Loucy (cell line): ENCODE results near the gene MTX3.

Source experiments
- H2AFZ ChIP-seq: fragments of 200-600 bp; sonication (generic); 2 replicates; pipeline ENCODE4 v1.6.0; 2016; ENCODE audit warnings: antibody characterized with exemption, mild to moderate bottlenecking, low read length, moderate library complexity
- H3F3A ChIP-seq: fragments of 200-600 bp; 2 replicates; pipeline ENCODE4 v1.6.0; 2016; ENCODE audit warnings: antibody characterized with exemption, low read depth, mild to moderate bottlenecking
- H3K27me3 ChIP-seq: fragments of 200-600 bp; sonication (generic); 2 replicates; pipeline ENCODE4 v1.6.1; 2014; ENCODE audit warnings: low read length, mild to moderate bottlenecking; ENCODE audit not compliant: insufficient read depth, poor library complexity, severe bottlenecking
- H3K36me3 ChIP-seq: fragments of 200-600 bp; sonication (generic); 2 replicates; pipeline ENCODE4 v1.6.1; 2016; ENCODE audit warnings: low read length; ENCODE audit not compliant: insufficient read depth
- H3K4me1 ChIP-seq: fragments of 200-600 bp; sonication (generic); 2 replicates; pipeline ENCODE4 v1.5.1; 2014; ENCODE audit warnings: low read length, mild to moderate bottlenecking; ENCODE audit not compliant: insufficient read depth, poor library complexity, severe bottlenecking
- H3K4me2 ChIP-seq: fragments of 200-600 bp; sonication (generic); 2 replicates; pipeline ENCODE4 v1.6.0; 2014; ENCODE audit warnings: antibody characterized with exemption, low read length, low read depth, mild to moderate bottlenecking; ENCODE audit not compliant: poor library complexity, severe bottlenecking
- H3K4me3 ChIP-seq: fragments of 200-600 bp; sonication (generic); 2 replicates; pipeline ENCODE4 v1.5.1; 2014; ENCODE audit warnings: low read length, mild to moderate bottlenecking, mixed read lengths; ENCODE audit not compliant: poor library complexity, severe bottlenecking
- H3K79me2 ChIP-seq: fragments of 200-600 bp; sonication (generic); 2 replicates; pipeline ENCODE4 v1.6.1; 2014; ENCODE audit warnings: low read length; ENCODE audit not compliant: insufficient read depth
- H3K9ac ChIP-seq: fragments of 200-600 bp; sonication (generic); 2 replicates; pipeline ENCODE4 v1.6.0; 2014; ENCODE audit warnings: mild to moderate bottlenecking, low read depth, low read length, moderate library complexity; ENCODE audit not compliant: poor library complexity, severe bottlenecking
- H3K9me2 ChIP-seq: fragments of 200-600 bp; sonication (generic); replicated peaks from 2 replicates; pipeline ENCODE4 v1.6.1; 2016; ENCODE audit warnings: low read depth, low read length, mixed read lengths
- H3K9me3 ChIP-seq: fragments of 200-600 bp; sonication (generic); 2 replicates; pipeline ENCODE4 v1.6.1; 2014; ENCODE audit warnings: mild to moderate bottlenecking, antibody characterized with exemption, low read length, low read depth; ENCODE audit not compliant: insufficient read depth
- H4K20me1 ChIP-seq: fragments of 200-600 bp; sonication (generic); 2 replicates; pipeline ENCODE4 v1.6.0; 2014; ENCODE audit warnings: antibody characterized with exemption, low read length, mild to moderate bottlenecking; ENCODE audit not compliant: insufficient read depth, poor library complexity, severe bottlenecking
- EZH2phosphoT487 ChIP-seq: fragments of 200-600 bp; IDR thresholded peaks from 2 replicates; pipeline ENCODE4 v1.6.1; 2018; ENCODE audit warnings: antibody characterized with exemption, mild to moderate bottlenecking, moderate library complexity, borderline replicate concordance
- TF ChIP-seq, protein P1 (sequence below): fragments of 200-600 bp; sonication (generic); conservative IDR thresholded peaks from 2 replicates; pipeline ENCODE4 v1.5.1; 2014; ENCODE audit warnings: mild to moderate bottlenecking, antibody characterized with exemption, low read length

MTX3 gene

DNA sequence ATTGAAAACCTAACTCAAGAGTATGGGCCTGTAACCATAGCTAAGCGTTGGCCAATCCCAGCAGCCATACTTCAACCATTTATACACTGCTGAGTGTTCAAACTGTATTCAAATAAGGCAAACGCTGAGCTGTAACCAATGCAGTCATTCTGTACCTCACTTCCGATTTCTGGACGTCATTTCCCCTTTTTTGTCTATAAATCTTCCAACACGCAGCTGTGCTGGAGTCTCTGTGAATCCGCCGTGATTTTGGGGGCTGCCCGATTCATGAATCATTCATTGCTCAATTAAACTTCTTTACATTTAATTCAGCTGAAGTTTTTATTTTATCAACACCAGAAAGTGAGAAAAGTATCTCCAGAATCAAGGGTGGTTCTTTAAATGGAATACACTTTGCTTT is 31.7 kb downstream of the MTX3 start:
- no peaks in the 10 kb centered on the region for H3K27me3 ChIP-seq
- no peaks in the 10 kb centered on the region for H3K9me3 ChIP-seq
- H3K4me2 ChIP-seq = no peak overlapping the region

DNA sequence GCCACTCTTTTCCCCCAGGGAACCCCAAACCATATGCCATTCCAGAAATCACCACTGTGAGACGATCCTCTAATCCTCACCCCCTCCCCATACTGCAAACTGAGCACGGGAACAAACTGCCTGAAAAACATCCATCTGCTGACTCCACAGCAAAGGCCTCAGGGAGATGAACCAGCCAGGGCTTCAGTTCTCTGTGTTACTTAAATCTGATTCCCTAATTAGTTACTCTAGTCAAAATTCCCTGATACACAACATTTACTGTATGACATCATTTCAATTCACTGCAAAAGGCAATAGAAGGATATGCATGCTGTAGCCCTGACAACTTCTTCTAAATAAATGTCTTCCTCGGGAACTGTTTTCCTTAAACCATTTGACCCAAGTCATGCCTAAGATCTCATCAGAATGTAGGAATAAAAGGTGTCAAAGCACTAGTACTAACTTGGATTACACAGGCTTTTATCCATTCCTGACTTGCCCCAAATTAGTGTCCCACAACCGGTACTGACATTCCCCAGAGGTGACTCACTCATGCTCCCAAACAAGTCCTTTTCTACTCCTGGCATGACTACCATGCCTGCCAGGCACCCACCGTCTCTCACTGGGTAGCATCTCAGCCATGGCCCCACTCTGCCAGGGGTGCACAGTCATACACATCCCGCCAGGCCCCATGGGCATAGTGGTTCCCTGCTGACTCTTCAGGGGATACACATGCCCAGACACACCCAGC is 35.0 kb downstream of the MTX3 start:
- no peaks in the 10 kb centered on the region for H3K79me2 ChIP-seq
- H3K9me3 ChIP-seq = no peaks in the 10 kb centered on the region
- no peak for TF ChIP-seq EZH2phosphoT487
- TF ChIP-seq, protein P1, sequence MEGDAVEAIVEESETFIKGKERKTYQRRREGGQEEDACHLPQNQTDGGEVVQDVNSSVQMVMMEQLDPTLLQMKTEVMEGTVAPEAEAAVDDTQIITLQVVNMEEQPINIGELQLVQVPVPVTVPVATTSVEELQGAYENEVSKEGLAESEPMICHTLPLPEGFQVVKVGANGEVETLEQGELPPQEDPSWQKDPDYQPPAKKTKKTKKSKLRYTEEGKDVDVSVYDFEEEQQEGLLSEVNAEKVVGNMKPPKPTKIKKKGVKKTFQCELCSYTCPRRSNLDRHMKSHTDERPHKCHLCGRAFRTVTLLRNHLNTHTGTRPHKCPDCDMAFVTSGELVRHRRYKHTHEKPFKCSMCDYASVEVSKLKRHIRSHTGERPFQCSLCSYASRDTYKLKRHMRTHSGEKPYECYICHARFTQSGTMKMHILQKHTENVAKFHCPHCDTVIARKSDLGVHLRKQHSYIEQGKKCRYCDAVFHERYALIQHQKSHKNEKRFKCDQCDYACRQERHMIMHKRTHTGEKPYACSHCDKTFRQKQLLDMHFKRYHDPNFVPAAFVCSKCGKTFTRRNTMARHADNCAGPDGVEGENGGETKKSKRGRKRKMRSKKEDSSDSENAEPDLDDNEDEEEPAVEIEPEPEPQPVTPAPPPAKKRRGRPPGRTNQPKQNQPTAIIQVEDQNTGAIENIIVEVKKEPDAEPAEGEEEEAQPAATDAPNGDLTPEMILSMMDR = no peak
- no peaks in the 10 kb centered on the region for H4K20me1 ChIP-seq
- H3K4me1 ChIP-seq = no peaks in the 10 kb centered on the region
- no peak overlapping the region for H2AFZ ChIP-seq
- H3F3A ChIP-seq = no peaks in the 10 kb centered on the region
- no peak overlapping the region for H3K9ac ChIP-seq
- no peaks in the 10 kb centered on the region for H3K27me3 ChIP-seq
- no peaks in the 10 kb centered on the region for H3K36me3 ChIP-seq
- H3K9me2 ChIP-seq = no peaks in the 10 kb centered on the region
- no peak overlapping the region for H3K4me2 ChIP-seq
- no peak overlapping the region for H3K4me3 ChIP-seq

More for the DNA sequence above, 31.7 kb downstream of the MTX3 start:
- H3K9me2 ChIP-seq = no peaks in the 10 kb centered on the region
- no peaks in the 10 kb centered on the region for H3K36me3 ChIP-seq
- H3K4me3 ChIP-seq = no peak overlapping the region
- H3K79me2 ChIP-seq = no peaks in the 10 kb centered on the region
- TF ChIP-seq EZH2phosphoT487 = no peak
- TF ChIP-seq, protein P1 = no peak
- no peaks in the 10 kb centered on the region for H3F3A ChIP-seq
- H3K9ac ChIP-seq = no peak overlapping the region
- no peak overlapping the region for H2AFZ ChIP-seq
- H4K20me1 ChIP-seq = no peaks in the 10 kb centered on the region
- H3K4me1 ChIP-seq = no peaks in the 10 kb centered on the region

DNA sequence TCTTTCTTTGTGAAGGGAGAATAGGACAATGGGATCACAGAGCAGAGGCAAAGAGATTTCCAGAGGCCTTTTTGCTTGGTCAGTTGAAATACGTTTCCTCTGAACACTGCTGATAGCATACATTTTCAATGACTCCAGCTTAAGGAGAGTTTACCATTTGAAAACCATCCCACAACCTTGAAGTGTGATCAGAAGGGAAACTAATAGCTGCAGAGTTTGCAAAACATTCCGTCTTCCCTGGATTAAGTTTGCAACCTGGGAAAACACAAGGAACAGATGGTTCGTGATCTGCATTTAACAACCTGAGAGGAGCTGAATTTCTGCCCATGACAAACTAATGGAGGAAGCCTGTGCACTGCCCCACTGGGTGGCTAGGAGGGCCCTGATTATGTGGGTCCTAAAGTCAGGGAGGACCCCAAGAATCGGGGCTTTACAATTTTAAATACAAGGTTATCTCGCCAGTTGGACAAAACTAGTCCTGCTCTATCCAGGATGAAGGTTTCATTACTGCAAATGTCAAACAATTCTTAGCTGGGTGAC is 35.6 kb downstream of the MTX3 start:
- Histone ChIP-seq H3K79me2 (no peaks in the 10 kb centered on the region), H3K9ac (no peak overlapping the region), H3K4me1 (no peaks in the 10 kb centered on the region), H3K4me3 (no peak overlapping the region), H3K36me3 (no peaks in the 10 kb centered on the region), H4K20me1 (no peaks in the 10 kb centered on the region), H3K9me3 (no peaks in the 10 kb centered on the region), H2AFZ (no peak overlapping the region), H3F3A (no peaks in the 10 kb centered on the region), H3K9me2 (no peaks in the 10 kb centered on the region), H3K27me3 (no peaks in the 10 kb centered on the region), H3K4me2 (no peak overlapping the region)
- TF ChIP-seq, protein P1 = no peak
- TF ChIP-seq EZH2phosphoT487 = no peak
